HEK293 (cell line): ENCODE measurements around the gene EFCAB10.

Source experiments
- CTCF ChIP-seq: fragments of 450-650 bp; formaldehyde crosslinking; IDR thresholded peaks from 2 replicates; pipeline ENCODE4 v1.5.1; 2016; ENCODE audit warnings: missing biosample characterization, missing genetic modification characterization
- ZNF280D ChIP-seq: fragments of 450-650 bp; formaldehyde crosslinking; IDR thresholded peaks from 2 replicates; pipeline ENCODE4 v1.5.1; 2016; ENCODE audit warnings: missing biosample characterization, missing genetic modification characterization
- ZNF292 ChIP-seq: fragments of 450-650 bp; formaldehyde crosslinking; IDR thresholded peaks from 2 replicates; pipeline ENCODE4 v1.5.1; 2016; ENCODE audit warnings: low read depth, missing biosample characterization, missing genetic modification characterization, borderline replicate concordance
- ZNF549 ChIP-seq: fragments of 450-650 bp; IDR thresholded peaks from 2 replicates; pipeline ENCODE4 v1.5.1; 2018; ENCODE audit warnings: missing biosample characterization, missing genetic modification characterization, mild to moderate bottlenecking, inconsistent platforms, moderate library complexity
- ZNF76 ChIP-seq: fragments of 450-650 bp; formaldehyde crosslinking; IDR thresholded peaks from 2 replicates; pipeline ENCODE4; 2016; ENCODE audit warnings: low read depth, missing biosample characterization, missing genetic modification characterization, borderline replicate concordance

GRCh38 chr7:105625986-105626385, 44.7 kb upstream of the EFCAB10 start:
- TF ChIP-seq CTCF (tag by site-specific recombination) (no peak), ZNF76 (tag by site-specific recombination) (no peak), ZNF549 (tag by site-specific recombination) (no peak), ZNF280D (tag by site-specific recombination) (no peak), ZNF292 (tag by site-specific recombination) (no peak)
